GM19372 (cell line): ENCODE measurements around the gene SEC16B.
"Not testable (repeated sequence)": the region's sequence is repeated elsewhere in the genome, so short reads cannot be mapped to it uniquely, and the experiment has no call there.

Experiments
- ATAC-seq: cut with Tn5 transposase; IDR thresholded peaks from one replicate; pipeline ENCODE4 v1.9.1; 2021; ENCODE audit warnings: mild to moderate bottlenecking, low read depth, moderate library complexity; ENCODE audit not compliant: unreplicated experiment

The SEC16B gene, protein sequence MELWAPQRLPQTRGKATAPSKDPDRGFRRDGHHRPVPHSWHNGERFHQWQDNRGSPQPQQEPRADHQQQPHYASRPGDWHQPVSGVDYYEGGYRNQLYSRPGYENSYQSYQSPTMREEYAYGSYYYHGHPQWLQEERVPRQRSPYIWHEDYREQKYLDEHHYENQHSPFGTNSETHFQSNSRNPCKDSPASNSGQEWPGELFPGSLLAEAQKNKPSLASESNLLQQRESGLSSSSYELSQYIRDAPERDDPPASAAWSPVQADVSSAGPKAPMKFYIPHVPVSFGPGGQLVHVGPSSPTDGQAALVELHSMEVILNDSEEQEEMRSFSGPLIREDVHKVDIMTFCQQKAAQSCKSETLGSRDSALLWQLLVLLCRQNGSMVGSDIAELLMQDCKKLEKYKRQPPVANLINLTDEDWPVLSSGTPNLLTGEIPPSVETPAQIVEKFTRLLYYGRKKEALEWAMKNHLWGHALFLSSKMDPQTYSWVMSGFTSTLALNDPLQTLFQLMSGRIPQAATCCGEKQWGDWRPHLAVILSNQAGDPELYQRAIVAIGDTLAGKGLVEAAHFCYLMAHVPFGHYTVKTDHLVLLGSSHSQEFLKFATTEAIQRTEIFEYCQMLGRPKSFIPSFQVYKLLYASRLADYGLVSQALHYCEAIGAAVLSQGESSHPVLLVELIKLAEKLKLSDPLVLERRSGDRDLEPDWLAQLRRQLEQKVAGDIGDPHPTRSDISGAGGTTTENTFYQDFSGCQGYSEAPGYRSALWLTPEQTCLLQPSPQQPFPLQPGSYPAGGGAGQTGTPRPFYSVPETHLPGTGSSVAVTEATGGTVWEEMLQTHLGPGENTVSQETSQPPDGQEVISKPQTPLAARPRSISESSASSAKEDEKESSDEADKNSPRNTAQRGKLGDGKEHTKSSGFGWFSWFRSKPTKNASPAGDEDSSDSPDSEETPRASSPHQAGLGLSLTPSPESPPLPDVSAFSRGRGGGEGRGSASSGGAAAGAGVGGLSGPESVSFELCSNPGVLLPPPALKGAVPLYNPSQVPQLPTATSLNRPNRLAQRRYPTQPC

DNA sequence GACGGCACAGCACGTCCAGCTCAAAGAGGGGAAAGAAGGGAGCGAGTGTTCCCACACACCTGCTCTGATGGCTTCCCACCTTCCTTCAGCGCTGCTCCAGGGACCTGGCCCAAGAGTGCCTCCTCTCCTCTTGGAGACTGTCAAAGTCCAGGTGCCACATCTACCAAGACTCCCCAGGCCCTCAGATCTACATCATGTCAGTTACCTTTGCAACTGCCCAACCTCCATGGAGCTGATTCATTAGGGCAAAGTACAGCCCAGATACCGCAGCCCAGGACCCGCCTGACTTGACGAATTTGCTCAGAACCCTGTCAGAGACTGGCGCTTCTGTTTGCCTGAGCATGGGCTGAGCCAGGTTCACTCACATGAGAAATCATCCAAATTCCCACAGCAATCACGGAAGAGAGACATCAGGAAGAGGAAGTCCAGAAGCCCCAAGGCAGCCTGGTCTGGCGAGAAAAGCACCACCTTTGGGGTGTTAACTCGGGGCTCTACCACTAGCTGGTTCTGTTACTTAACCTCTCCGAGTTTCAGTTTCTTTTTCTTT lies at the start of gene SEC16B:
Gene SEC16B, minus strand, starts transcription at position 234 of the 547 bp plus-strand sequence. CDS start 2,077 bp downstream, outside the sequence.
- no peak for ATAC-seq

DNA sequence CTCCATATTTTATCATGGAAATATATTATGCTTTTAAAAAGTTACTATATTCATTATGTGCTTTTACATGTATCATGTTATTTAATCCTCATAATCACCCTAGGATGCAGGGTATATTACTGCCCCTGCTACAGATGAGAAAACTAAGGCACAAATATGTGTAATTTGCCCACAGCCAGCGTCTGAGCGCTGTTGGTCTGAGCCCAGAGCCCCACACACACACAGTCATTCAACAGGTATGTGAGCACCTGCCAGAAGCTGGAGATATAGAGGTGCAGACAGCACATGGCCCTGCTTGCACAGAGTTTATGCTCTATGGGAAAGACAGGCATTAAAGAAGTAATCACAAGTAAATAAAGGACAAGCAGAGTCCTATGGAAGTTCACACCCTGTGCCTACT lies 49.8 kb upstream of the SEC16B start:
- no peak for ATAC-seq

DNA sequence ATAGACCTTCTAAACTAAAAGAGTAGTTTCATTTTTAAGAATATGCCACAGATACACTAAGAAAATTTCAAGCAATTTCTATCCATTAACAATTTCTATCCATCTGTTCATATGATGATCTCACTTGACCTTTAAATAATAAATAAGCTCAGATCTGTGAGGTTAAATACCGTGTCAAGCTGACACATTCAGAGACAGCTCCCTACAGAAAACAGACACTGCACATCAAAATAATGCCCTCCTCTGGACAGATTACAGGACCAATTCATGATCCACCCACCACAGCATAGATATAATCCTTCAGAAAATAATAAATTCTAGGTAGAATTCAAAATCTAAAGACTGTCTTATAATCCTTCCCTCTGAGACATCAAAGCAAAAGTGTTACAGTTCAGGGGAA lies 49.4 kb upstream of the SEC16B start:
- no peak for ATAC-seq

DNA sequence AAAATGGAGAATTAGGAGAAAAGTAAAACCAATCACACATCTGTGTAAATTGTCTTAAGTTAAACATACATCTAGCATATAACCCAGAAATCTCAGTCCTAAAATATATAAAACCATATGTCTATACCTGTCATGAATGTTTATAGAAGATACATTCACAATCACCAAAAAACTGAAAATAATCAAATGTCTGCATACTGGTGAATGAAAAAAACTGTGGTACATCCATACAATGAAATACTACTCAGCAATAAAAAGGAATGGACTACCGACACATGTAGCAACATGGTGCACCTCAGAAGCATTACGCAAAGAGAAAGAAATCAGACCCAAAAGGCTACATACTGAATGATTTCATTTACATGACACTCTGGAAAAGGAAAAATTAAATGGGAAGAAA lies 47.7 kb upstream of the SEC16B start:
- no peak for ATAC-seq

DNA sequence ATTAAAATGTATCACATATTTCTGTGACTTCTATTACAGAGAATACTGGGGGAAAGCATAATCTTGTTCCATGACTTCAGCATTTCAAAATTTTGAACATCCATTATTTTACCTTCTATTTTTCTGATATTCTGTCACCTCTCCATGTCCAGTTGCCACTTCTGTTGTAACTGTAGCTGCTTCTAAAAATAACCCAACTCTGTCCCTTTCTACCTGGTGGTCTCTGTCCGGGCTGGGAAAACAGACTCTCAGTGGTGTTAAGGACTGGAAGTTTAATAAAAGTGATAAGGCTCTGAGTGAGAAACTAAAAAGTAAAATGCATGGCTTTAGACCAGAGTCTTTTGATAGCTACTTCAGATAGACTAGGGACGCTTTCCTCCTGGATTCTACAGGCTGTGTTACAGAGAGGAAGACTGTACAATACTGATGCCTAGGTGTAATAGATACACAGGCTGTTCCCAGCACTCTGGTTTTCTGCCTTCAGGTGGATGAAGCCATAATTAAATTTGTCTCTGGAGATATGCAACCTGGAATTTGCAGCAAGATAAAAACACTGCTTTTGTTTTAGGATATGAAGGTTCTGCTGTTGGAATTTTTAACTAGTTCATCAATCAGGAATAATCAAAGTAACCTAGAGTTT lies 42.1 kb upstream of the SEC16B start:
- ATAC-seq = no peak

DNA sequence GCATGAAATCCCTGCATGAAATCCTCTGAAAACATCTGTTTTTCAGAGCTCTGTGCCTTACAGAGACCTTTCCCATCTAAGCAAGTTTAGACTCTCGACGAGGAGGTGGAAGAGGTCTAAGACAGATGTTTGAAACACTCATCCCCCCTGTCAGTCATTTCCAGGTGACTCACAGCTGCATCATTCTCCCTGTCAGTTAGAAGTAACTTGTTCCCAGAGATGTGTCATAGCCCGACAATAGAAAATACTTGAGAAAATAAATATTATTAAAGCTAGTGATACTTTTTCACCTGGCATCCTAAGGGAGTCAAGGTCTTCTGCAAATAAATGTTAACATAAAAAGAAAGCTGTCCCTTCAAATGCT lies 41.6 kb upstream of the SEC16B start:
- no peak for ATAC-seq

DNA sequence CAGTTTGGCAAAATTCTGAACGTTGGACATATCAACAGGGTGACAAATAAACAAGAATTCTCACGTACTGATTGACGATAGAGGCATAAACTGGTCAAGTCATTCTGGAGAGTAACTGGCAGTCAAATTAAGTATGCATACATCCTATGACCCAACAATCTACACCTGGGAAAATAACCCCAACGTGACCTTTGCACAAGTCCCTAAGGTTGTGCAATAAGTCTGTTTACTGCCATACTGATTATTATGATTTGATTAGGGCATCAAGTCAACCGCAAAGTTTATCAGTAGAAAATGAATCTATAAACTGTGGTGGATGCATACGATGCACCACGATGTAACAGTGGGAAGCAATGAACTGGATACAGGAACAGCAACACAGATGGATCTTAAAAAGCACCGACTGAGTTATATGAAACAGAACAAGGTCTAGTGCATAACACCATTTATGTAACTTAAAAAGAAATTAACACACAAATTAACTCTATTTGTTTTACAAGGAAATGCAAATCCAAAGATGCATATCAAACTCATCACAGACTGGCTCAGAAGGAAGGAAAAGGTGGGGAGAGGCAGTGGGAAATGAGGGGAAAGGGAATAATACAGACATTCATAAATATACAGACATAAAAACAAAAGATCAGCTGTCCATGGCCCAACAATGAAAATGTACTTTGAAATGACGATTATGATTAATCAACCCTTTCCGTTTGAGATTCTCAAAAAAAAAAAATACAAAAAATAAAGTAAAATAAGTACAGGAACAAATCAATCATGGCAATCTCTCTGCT lies 41.0 kb upstream of the SEC16B start:
- no peak for ATAC-seq

DNA sequence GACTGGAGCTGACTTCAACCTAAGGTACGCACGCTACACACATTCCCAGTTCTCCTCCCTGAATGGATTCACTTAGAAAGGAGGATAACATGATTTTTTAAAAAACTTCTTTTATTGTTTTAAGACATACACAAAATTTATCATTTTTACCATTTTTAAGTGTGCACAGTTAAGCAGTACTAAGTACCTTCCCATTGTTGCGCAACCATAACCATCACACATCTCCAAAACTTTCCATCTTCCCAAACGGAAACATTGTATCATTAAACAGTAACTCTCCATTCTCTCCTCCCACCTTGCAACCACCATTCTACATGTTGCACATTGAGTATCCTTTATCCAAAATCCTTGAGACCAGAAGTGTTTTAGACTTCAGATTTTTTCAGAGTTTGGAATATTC lies 36.2 kb upstream of the SEC16B start:
- ATAC-seq = no peak

DNA sequence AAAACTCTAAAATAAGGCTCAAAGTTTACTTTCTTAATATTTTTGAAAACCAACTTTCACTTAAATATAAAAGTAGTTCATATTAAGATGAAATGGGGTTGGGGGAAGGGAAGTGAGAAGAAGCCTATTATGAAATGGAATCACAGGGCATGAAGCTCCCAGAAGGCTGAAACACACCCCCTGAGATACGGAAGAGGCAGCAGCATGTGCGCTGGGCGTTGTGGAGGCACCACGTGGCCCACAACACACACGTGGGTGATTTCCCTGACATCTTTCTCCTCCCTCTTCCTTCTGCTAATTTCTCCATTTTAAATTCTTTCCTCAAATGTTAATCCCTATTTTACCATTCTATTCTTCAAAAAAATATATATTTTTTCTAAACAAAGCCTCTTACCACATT lies 35.6 kb upstream of the SEC16B start:
- no peak for ATAC-seq

DNA sequence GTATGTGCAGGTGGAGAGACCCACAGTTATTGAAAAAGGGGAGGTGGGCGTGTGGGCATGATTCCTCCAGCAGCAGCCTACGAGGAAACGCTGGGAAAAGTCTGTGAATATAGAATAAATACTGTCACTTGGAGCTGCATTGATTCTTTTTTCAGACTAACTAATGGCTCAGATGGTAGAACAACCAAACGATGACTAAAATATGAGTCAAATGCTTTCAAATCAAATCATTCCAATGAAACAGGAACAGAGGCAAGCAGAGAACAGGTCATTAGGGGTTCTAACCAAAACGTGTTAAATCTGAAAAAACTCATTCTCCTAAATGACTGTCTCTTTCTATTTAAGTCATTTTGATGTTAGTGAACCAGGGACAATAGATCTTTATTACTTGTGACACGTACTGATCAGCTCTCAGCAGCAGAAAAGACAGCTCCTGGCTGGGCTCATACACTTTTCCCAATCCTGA lies 35.1 kb upstream of the SEC16B start:
- no peak for ATAC-seq

DNA sequence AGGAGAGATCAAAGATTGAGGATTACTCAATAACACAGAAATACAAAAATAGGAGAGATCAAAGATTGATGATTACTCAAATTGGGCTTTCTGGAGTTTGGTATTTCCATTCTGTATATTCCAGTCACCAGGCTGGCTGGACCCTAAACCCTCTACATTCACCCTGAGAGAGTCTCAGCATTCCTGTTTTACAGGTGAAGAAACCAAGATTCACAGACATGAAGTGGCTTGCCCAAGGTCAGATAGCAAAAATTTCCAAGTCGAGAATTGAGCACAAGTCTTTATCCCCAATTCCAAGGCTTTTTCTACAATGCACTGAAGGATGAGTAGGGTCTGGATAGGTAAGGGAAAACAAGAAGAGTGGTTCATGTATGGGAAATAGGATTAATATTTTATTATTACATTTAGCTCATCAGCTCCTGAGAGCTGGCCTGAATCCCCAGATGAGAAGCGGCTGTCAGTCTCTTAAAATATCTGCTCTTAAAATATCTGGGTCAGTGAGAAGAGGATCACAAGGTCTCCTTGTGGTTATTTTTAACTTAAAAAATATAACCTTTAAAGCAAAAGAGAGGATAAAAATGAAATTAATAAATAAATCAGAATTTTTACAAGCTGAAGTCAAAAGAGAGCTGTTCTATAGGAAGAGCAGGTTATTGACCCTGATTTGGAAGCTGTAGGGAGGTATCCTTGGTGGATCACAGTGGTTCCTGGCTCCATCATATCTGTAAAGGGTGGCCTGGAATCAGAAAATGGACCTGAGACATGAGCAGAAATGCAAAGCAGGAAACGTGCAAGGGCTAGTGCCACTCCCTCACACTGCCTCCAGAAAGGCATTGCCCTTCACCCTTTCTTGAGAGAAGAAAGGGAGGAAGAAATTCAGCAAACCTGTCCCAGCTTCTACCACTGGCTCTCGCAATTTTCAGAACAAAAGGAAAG lies 29.1 kb upstream of the SEC16B start:
- ATAC-seq = no peak

DNA sequence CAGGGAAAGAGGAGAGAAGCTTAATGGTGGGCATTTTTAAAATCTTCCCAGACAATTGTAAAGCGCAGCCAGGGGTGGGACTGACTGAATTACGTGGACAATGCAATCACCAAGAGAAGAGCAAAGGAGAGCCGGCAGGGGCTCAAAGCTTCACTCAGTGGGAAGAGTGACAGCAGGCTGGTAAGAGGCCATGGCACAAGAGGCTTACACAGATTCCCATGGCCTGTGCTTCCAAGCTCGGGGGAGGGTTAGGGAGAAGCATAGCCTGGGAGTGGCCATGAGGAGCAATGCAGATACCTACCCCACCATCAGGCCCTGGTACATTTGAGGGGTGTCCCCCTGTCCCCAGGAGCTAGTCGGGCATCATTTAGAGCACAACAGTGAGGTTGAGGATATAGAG lies 27.1 kb upstream of the SEC16B start:
- no peak for ATAC-seq

DNA sequence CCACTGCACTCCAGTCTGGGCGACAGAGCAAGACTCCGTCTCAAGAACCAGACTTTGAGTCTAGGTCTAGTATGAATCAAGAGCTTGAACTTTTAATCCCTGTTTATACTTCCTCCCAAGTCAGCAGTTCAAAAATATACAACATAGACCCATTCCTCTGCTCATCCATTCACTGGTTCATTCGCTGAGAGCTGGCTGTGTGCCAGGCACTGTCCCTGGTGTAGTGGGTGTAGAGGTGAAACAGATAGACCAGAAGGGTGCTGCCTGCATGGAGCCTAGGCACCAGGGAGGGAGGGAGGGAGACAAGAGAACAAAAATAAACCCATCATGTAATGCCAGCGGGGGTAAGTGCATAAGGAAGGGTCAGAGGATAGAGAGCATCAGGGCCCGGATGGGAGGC lies 25.5 kb upstream of the SEC16B start:
- no peak for ATAC-seq

DNA sequence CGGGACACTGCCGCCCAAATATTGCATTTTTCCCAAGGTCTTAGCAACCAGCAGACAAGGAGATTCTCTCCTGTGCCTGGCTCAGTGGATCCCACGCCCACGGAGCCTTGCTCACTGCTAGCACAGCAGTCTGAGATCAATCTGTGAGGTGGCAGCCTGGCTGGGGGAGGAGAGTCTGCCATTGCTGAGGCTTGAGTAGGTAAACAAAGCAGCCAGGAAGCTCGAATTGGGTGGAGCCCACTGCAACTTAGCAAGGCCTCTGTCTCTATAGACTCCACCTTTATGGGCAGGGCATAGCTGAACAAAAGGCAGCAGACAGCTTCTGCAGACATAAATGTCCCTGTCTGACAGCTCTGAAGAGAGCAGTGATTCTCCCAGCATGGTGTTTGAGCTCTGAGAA lies 16.4 kb upstream of the SEC16B start:
- not testable (repeated sequence) for ATAC-seq

DNA sequence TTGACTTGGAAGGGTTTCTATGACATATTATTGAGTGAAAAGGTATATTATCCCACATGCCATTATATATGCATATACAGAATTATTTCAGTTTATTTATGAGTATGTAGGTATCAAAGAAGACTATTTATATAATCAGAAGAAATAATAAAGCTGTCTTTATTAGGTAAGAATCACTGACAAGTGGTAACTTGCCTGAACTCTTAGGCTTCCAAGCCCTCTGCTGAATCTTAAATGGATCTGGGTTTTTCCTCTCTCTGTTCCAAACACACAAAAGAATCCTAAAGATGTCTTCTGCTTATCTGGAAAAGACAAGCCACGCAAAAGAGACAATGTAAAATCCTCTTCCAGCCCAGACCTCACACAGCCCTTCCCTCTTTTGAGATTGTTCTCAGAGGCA lies 14.9 kb upstream of the SEC16B start:
- no peak for ATAC-seq

DNA sequence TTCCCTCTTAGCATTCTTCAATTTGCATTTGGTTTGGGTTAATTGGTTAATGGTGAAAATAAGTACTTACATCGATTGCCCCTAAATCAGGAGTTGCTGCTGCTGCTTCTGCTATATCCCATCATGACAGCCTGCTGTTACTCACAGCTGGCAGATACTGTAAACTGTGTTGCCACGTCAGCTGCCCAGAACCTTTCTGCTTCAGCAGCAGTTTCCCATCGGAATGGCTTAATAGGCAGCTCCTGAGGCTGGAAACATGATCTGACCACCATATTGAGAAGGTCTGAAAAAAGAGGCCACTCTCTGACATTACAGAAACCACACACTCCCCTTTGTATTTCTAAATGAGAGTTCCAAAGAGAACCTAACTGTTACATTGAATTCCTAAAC lies 14.3 kb upstream of the SEC16B start:
- no peak for ATAC-seq

DNA sequence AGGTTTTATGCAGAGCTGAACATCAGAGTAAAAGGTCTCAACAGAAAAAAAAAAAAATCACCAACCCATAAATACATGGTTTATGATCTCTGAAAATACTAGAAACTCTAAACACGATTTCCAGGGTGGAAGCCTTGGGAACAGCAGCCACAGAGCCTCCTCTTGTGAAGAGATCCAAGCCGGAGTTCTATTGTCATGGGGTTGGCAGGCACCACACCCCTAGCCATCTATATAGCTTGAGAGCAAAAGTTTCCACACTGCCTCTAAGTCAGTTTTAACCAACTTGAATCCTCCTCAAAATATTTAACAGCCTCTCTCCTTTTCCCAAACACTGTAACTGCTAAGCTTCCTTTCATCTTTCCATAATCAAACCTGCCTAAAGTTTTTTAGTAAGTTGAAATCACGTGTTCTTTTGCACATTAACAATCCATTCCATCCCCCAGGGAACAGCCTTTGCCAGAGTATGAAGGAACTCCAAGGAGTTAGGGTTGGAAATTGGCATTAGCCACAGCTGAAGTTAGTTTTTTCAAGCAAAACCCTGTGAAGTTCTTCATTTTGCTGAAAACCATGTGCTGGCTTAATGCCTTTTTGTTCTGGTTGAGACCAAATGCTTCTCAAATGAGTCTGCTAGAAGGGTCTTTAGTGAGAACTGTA lies 13.8 kb upstream of the SEC16B start:
- no peak for ATAC-seq

DNA sequence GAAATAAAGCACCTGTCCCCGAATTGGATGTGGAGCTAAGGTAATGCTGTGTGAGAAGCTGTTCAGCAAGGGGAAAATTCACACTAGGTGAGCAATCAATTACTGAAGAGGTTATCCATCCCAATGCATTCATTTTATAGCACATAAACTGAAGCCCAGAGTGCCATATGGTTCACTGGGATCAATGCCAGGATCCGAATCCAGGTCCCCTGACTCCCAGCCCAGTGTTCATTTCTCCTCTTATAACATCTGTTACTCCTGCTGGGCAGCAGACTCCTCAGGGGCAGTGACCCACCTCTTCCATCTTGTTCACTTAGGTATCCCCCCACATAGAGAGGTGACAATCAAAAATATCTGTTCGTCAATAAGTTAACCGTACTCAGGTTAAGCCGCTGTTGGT lies 13.2 kb upstream of the SEC16B start:
- no peak for ATAC-seq
